SK-N-SH (cell line): ENCODE data around the gene TANC1. TPM values are rescaled to one million over a fixed set of nuclear protein-coding genes. Genes with fewer than 3 reads are reported as not detected.

Source experiments
- CTCF ChIA-PET: fragments of 300-600, 350-600 bp; formaldehyde crosslinking; extraction: SDS; loops from one replicate; lab custom pipeline; 2021; lab: Yijun Ruan, JAX
- POLR2A ChIA-PET: fragments of 350-600 bp; sonication (Branson Sonifier 250); formaldehyde crosslinking; extraction: SDS; loops from one replicate; lab custom pipeline; 2020; ENCODE audit warnings: antibody characterized with exemption, inconsistent platforms; lab: Yijun Ruan, JAX
- DNase-seq: peaks from one replicate; pipeline ENCODE4 v3.0.0; 2012
- H2AFZ ChIP-seq: fragments of 200-600 bp; sonication (generic); 2 replicates; pipeline ENCODE4 v1.8.1; 2016; ENCODE audit warnings: antibody characterized with exemption, mild to moderate bottlenecking, low read depth
- H3F3A ChIP-seq: fragments of 200-600 bp; sonication (generic); replicated peaks from 2 replicates; pipeline ENCODE3; 2016; ENCODE audit warnings: antibody characterized with exemption, mild to moderate bottlenecking; ENCODE audit not compliant: insufficient read depth
- H3K27ac ChIP-seq, 2 experiments: fragments of 200-500 bp in 1 of 2; fragments of 200-600 bp in 1 of 2; sonication (Bioruptor generic) in 1 of 2; sonication (generic), shearing (Covaris generic) in 1 of 2; 2 replicates each; pipeline versions ENCODE4 v1.5.1 to v1.6.1; 2014 to 2016; ENCODE audit warnings: low read depth in 2 of 2, inconsistent platforms in 1 of 2, low read length in 1 of 2, mild to moderate bottlenecking in 1 of 2, mixed read lengths in 1 of 2
- H3K27me3 ChIP-seq: fragments of 200-600 bp; sonication (generic), shearing (Covaris generic); 2 replicates; pipeline ENCODE4 v1.6.1; 2016; ENCODE audit warnings: mixed run types; ENCODE audit not compliant: insufficient read depth
- H3K36me3 ChIP-seq, 2 experiments: fragments of 200-500 bp in 1 of 2; fragments of 200-600 bp in 1 of 2; sonication (Bioruptor generic) in 1 of 2; sonication (generic) in 1 of 2; replicated peaks in 1 of 2; 2 replicates each; pipeline versions ENCODE3 to v1.5.1; 2014 to 2016; ENCODE audit warnings: low read length in 1 of 2, mild to moderate bottlenecking in 1 of 2; ENCODE audit not compliant: insufficient read depth in 2 of 2, control insufficient read depth in 1 of 2
- H3K4me1 ChIP-seq, 2 experiments: fragments of 200-500 bp in 1 of 2; fragments of 200-600 bp in 1 of 2; sonication (Bioruptor generic) in 1 of 2; sonication (generic), shearing (Covaris generic) in 1 of 2; 2 replicates each; pipeline versions ENCODE4 v1.5.1 to v1.6.1; 2014 to 2016; ENCODE audit warnings: low read depth in 1 of 2, low read length in 1 of 2, mixed run types in 1 of 2; ENCODE audit not compliant: insufficient read depth in 2 of 2, control insufficient read depth in 1 of 2
- H3K4me2 ChIP-seq: fragments of 200-600 bp; sonication (generic), shearing (Covaris generic); 2 replicates; pipeline ENCODE4 v1.6.1; 2017; ENCODE audit warnings: mixed run types
- H3K4me3 ChIP-seq, 2 experiments: fragments of 200-500 bp in 1 of 2; fragments of 200-600 bp in 1 of 2; sonication (Bioruptor generic) in 1 of 2; sonication (generic), shearing (Covaris generic) in 1 of 2; 2 replicates each; pipeline versions ENCODE4 v1.5.1 to v1.8.1; 2014 to 2016; ENCODE audit warnings: low read depth in 2 of 2, inconsistent platforms in 1 of 2, low read length in 1 of 2, mild to moderate bottlenecking in 1 of 2, mixed read lengths in 1 of 2, moderate library complexity in 1 of 2
- H3K79me2 ChIP-seq: fragments of 200-600 bp; sonication (generic); 2 replicates; pipeline ENCODE4 v1.8.1; 2017; ENCODE audit warnings: mild to moderate bottlenecking; ENCODE audit not compliant: insufficient read depth
- H3K9ac ChIP-seq: fragments of 200-600 bp; sonication (generic); 2 replicates; pipeline ENCODE4 v1.6.1; 2017; ENCODE audit warnings: mixed run types
- H3K9me2 ChIP-seq: fragments of 200-600 bp; sonication (generic); 2 replicates; pipeline ENCODE4 v1.6.1; 2017; ENCODE audit warnings: mixed run types
- H3K9me3 ChIP-seq: fragments of 200-600 bp; sonication (generic); 2 replicates; pipeline ENCODE4 v1.6.1; 2017; ENCODE audit warnings: mixed run types, mild to moderate bottlenecking, moderate library complexity
- H4K20me1 ChIP-seq: fragments of 200-600 bp; sonication (generic); 2 replicates; pipeline ENCODE4 v1.6.1; 2017; ENCODE audit warnings: mild to moderate bottlenecking, mixed run types; ENCODE audit not compliant: insufficient read depth
- EZH2phosphoT487 ChIP-seq: fragments of 200-600 bp; sonication (generic); IDR thresholded peaks from 2 replicates; pipeline ENCODE4 v1.6.1; 2017; ENCODE audit warnings: low read depth, mixed run types, mild to moderate bottlenecking, antibody characterized with exemption, moderate library complexity, borderline replicate concordance
- FOSL2 ChIP-seq: IDR thresholded peaks from 2 replicates; pipeline ENCODE4 v1.4.0; 2012; ENCODE audit warnings: low read depth, mild to moderate bottlenecking, moderate library complexity, borderline replicate concordance
- GATA2 ChIP-seq: sonication (generic); formaldehyde crosslinking; IDR thresholded peaks from 2 replicates; pipeline ENCODE4 v1.5.0; 2020; ENCODE audit warnings: mild to moderate bottlenecking, missing genetic modification reagents
- IRF3 ChIP-seq: fragments of 150-350 bp; IDR thresholded peaks from 2 replicates; pipeline ENCODE4 v1.6.1; 2016; ENCODE audit warnings: mild to moderate bottlenecking, low read depth, low read length
- JUND ChIP-seq: IDR thresholded peaks from 2 replicates; pipeline ENCODE4 v1.4.0; 2012
- MXI1 ChIP-seq: IDR thresholded peaks from 2 replicates; pipeline ENCODE4 v1.6.1; 2012; ENCODE audit warnings: mild to moderate bottlenecking, low read depth, low read length, improper control_type of control experiment
- RAD21 ChIP-seq: IDR thresholded peaks from 2 replicates; pipeline ENCODE4 v1.6.1; 2012; ENCODE audit warnings: mild to moderate bottlenecking, low read length
- RCOR1 ChIP-seq: fragments of 150-350 bp; IDR thresholded peaks from 2 replicates; pipeline ENCODE4 v1.6.1; 2017; ENCODE audit warnings: antibody characterized with exemption, low read length
- REST ChIP-seq: IDR thresholded peaks from 2 replicates; pipeline ENCODE4 v1.6.1; 2012; ENCODE audit warnings: mild to moderate bottlenecking, low read depth, low read length, moderate library complexity
- RXRA ChIP-seq: IDR thresholded peaks from 2 replicates; pipeline ENCODE4 v1.4.0; 2012; ENCODE audit warnings: low read depth, mild to moderate bottlenecking, borderline replicate concordance
- SMC3 ChIP-seq: IDR thresholded peaks from 2 replicates; pipeline ENCODE4 v1.6.1; 2012; ENCODE audit warnings: low read depth, low read length, improper control_type of control experiment
- TEAD4 ChIP-seq: IDR thresholded peaks from 2 replicates; pipeline ENCODE4 v1.4.0; 2012; ENCODE audit warnings: mild to moderate bottlenecking, borderline replicate concordance; ENCODE audit not compliant: insufficient read depth
- WGBS: methylation state at CpG from one replicate; pipeline ENCODE4 v1.1.6; 2017; ENCODE audit warnings: low lambda C conversion rate; 5-methylcytosine and 5-hydroxymethylcytosine counted together
- polyA plus RNA-seq, 3 experiments: library from polyadenylated mRNA; depleted of rRNA; stranded (reverse); fragments of >200 nt; gene quantifications; 2 replicates each; pipeline ENCODE4 v1.2.3, GENCODE V29; 2012

TANC1 gene
- polyA plus RNA-seq, 1 of the 3 experiments (the other 2 are of a cell fraction): 19.2 TPM

- DNase-seq: peak; percentile 40
- H3K4me1 ChIP-seq: peaks cover 0 to 76% of the 10 kb centered on the region in 2 experiments; a peak in 2 of 4 replicates
- H3K9ac ChIP-seq: peak overlapping the region; percentile 1; the same call in 1 of the 2 replicates
- no peaks in the 10 kb centered on the region for H3K9me3 ChIP-seq
- peak overlapping the region; percentile 94 to 99 for H3K27ac ChIP-seq
- H3K4me3 ChIP-seq: no peak overlapping the region
- H3K9me2 ChIP-seq: no peaks in the 10 kb centered on the region
- H3F3A ChIP-seq: peaks cover 18% of the 10 kb centered on the region
- POLR2A ChIA-PET: interaction anchor here (1.3 to 1.8 kb wide), 2 partner anchors 76 to 86 kb away, joined by 3 to 8 read pairs; partner anchors contain the start of gene TANC1
- peaks cover 5% of the 10 kb centered on the region; the same call in 1 of the 2 replicates for H4K20me1 ChIP-seq
- H3K36me3 ChIP-seq: no peaks in the 10 kb centered on the region
- H2AFZ ChIP-seq: no peak overlapping the region
- no peaks in the 10 kb centered on the region for H3K27me3 ChIP-seq
- H3K79me2 ChIP-seq: peaks cover 49% of the 10 kb centered on the region
- CTCF ChIA-PET: interaction anchor here (1.0 to 4.5 kb wide), 6 partner anchors 9 to 88 kb away, joined by 3 to 37 read pairs (median 4); partner anchors contain the start of gene TANC1
- 40% methylated on average over 3 of the region's 3 CpGs for WGBS
- peak overlapping the region; percentile 39; the same call in 1 of the 2 replicates for H3K4me2 ChIP-seq
- no peak for TF ChIP-seq IRF3
- no peak for TF ChIP-seq RXRA
- TF ChIP-seq RCOR1: no peak; the same call in 1 of the 2 replicates
- no peak for TF ChIP-seq REST
- no peak for TF ChIP-seq RAD21
- TF ChIP-seq, all 33 proteins: peak for 0
Observed at GRCh38 chr2:159054032-159054334, 85.5 kb downstream of the TANC1 start.

GRCh38 chr2:159054985-159055384, 86.5 kb downstream of the TANC1 start:
- ChIA-PET CTCF (interaction anchor here (0.6 to 4.5 kb wide), 6 partner anchors 8 to 655 kb away, joined by 3 to 37 read pairs (median 8); partner anchors contain the start of gene TANC1), POLR2A (no interaction called here)

More at GRCh38 chr2:159054985-159055384, 86.5 kb downstream of the TANC1 start:
- Histone ChIP-seq H2AFZ (no peak overlapping the region), H3K4me2 (no peak overlapping the region), H3K9me3 (no peaks in the 10 kb centered on the region), H3K9ac (no peak overlapping the region), H3K27me3 (no peaks in the 10 kb centered on the region), H4K20me1 (peaks cover 5% of the 10 kb centered on the region; the same call in 1 of the 2 replicates), H3K79me2 (peaks cover 47% of the 10 kb centered on the region), H3K4me1 (peaks cover 0 to 69% of the 10 kb centered on the region in 2 experiments; a peak in 2 of 4 replicates), H3K9me2 (no peaks in the 10 kb centered on the region), H3F3A (peaks cover 18% of the 10 kb centered on the region), H3K4me3 (no peak overlapping the region), H3K36me3 (no peaks in the 10 kb centered on the region), H3K27ac (peak overlapping the region; percentile 94 to 99; a peak in 3 of 4 replicates)
- DNase-seq: no peak
- TF ChIP-seq EZH2phosphoT487 (no peak), SMC3 (no peak), FOSL2 (no peak), GATA2 (CRISPR knock-in tag) (no peak), RXRA (no peak), TEAD4 (no peak), JUND (no peak), MXI1 (no peak)
- WGBS: 92% methylated on average over 4 of the region's 4 CpGs
